Mesothelial cell of epicardium (in vitro differentiated cells): Measurements from ENCODE around the gene POU2F1. TPM values are rescaled to one million over a fixed set of nuclear protein-coding genes. Genes with fewer than 3 reads are reported as not detected.

Source experiments
- DNase-seq, 2 experiments: peaks; one replicate each; pipeline ENCODE4 v3.0.0; 2021; ENCODE audit warnings: low spot score in 2 of 2; ENCODE audit not compliant: unreplicated experiment in 2 of 2
- H3K27ac Mint-ChIP-seq: 2 replicates; pipeline ENCODE4 v1.8.0; 2021; ENCODE audit warnings: mixed read lengths
- H3K27me3 Mint-ChIP-seq: 2 replicates; pipeline ENCODE4 v1.8.0; 2021; ENCODE audit warnings: low read depth, mixed read lengths
- H3K36me3 Mint-ChIP-seq: 2 replicates; pipeline ENCODE4 v1.8.0; 2021; ENCODE audit warnings: mixed read lengths
- H3K4me1 Mint-ChIP-seq: 2 replicates; pipeline ENCODE4 v1.8.0; 2021; ENCODE audit warnings: mixed read lengths
- H3K4me3 Mint-ChIP-seq: 2 replicates; pipeline ENCODE4 v1.8.0; 2021; ENCODE audit warnings: mild to moderate bottlenecking, moderate library complexity, mixed read lengths
- H3K9me3 Mint-ChIP-seq: 2 replicates; pipeline ENCODE4 v1.8.0; 2021; ENCODE audit warnings: mixed read lengths
- CTCF ChIP-seq: fragments of 200-600 bp; sonication (generic); IDR thresholded peaks from one replicate; pipeline ENCODE4 v1.5.0; 2021; ENCODE audit warnings: antibody characterized with exemption; ENCODE audit not compliant: unreplicated experiment
- total RNA-seq: library from RNA; stranded (reverse); gene quantifications from 3 replicates; pipeline ENCODE4 v1.2.1, GENCODE V29; 2021

POU2F1 gene
- total RNA-seq, 1 donor from 2014 or later: 32.8 TPM

- Mint-ChIP-seq H3K4me1 (no peaks in the 10 kb centered on the region), H3K36me3 (peaks cover 4% of the 10 kb centered on the region), H3K9me3 (peaks cover 15% of the 10 kb centered on the region), H3K27ac (no peak overlapping the region), H3K4me3 (no peak overlapping the region), H3K27me3 (no peaks in the 10 kb centered on the region)
- no peak for TF ChIP-seq CTCF
- no peak for DNase-seq
Measured at GRCh38 chr1:167297222-167298214, 76.8 kb downstream of the POU2F1 start.

- TF ChIP-seq CTCF: no peak
- DNase-seq: no peak
- H3K4me3 Mint-ChIP-seq: no peak overlapping the region
- no peak overlapping the region for H3K27ac Mint-ChIP-seq
- no peaks in the 10 kb centered on the region for H3K36me3 Mint-ChIP-seq
- peaks cover 8% of the 10 kb centered on the region for H3K9me3 Mint-ChIP-seq
- H3K4me1 Mint-ChIP-seq: no peaks in the 10 kb centered on the region
- H3K27me3 Mint-ChIP-seq: no peaks in the 10 kb centered on the region
Measured at GRCh38 chr1:167298325-167298724, 77.6 kb downstream of the POU2F1 start.

GRCh38 chr1:167301355-167301754 is 80.7 kb downstream of the POU2F1 start:
- Mint-ChIP-seq H3K27me3 (no peaks in the 10 kb centered on the region), H3K27ac (no peak overlapping the region), H3K36me3 (no peaks in the 10 kb centered on the region), H3K4me1 (no peaks in the 10 kb centered on the region), H3K4me3 (no peak overlapping the region), H3K9me3 (no peaks in the 10 kb centered on the region)
- TF ChIP-seq CTCF: no peak
- DNase-seq: no peak

- no peak for TF ChIP-seq CTCF
- Mint-ChIP-seq H3K4me1 (no peaks in the 10 kb centered on the region), H3K4me3 (no peak overlapping the region), H3K27ac (no peak overlapping the region), H3K27me3 (no peaks in the 10 kb centered on the region), H3K9me3 (no peaks in the 10 kb centered on the region), H3K36me3 (no peaks in the 10 kb centered on the region)
- DNase-seq: no peak
Measured at GRCh38 chr1:167304165-167304564, 83.5 kb downstream of the POU2F1 start.

GRCh38 chr1:167305059-167305705 is 84.5 kb downstream of the POU2F1 start:
- H3K27me3 Mint-ChIP-seq: no peaks in the 10 kb centered on the region
- H3K9me3 Mint-ChIP-seq: no peaks in the 10 kb centered on the region
- H3K4me3 Mint-ChIP-seq: no peak overlapping the region
- H3K36me3 Mint-ChIP-seq: no peaks in the 10 kb centered on the region
- no peak overlapping the region for H3K27ac Mint-ChIP-seq
- no peak for TF ChIP-seq CTCF
- no peaks in the 10 kb centered on the region for H3K4me1 Mint-ChIP-seq
- DNase-seq: no peak
